DOHH2 (cell line): ENCODE measurements around the gene CATSPERE.

Experiments
- H3F3A ChIP-seq: fragments of 200-600 bp; sonication (generic), shearing (Covaris generic); 2 replicates; pipeline ENCODE4 v1.6.0; 2016; ENCODE audit warnings: antibody characterized with exemption, mild to moderate bottlenecking; ENCODE audit not compliant: control insufficient read depth, insufficient read depth
- H3K27ac ChIP-seq: fragments of 200-600 bp; sonication (generic); 2 replicates; pipeline ENCODE4 v1.5.1; 2014; ENCODE audit warnings: low read depth, mild to moderate bottlenecking, low read length, moderate library complexity
- H3K27me3 ChIP-seq: fragments of 200-600 bp; sonication (generic); 2 replicates; pipeline ENCODE4 v1.6.1; 2014; ENCODE audit warnings: mild to moderate bottlenecking, low read length, mixed read lengths; ENCODE audit not compliant: control insufficient read depth
- H3K36me3 ChIP-seq: fragments of 200-600 bp; sonication (generic); 2 replicates; pipeline ENCODE4 v1.6.1; 2014; ENCODE audit warnings: mild to moderate bottlenecking, low read length, moderate library complexity, mixed read lengths; ENCODE audit not compliant: control insufficient read depth
- H3K4me1 ChIP-seq: fragments of 200-600 bp; sonication (generic); 2 replicates; pipeline ENCODE4 v1.6.1; 2014; ENCODE audit warnings: mild to moderate bottlenecking, low read length, mixed read lengths; ENCODE audit not compliant: control insufficient read depth
- H3K4me2 ChIP-seq: fragments of 200-600 bp; sonication (generic); 2 replicates; pipeline ENCODE4 v1.6.0; 2014; ENCODE audit warnings: mild to moderate bottlenecking, low read length, moderate library complexity
- H3K4me3 ChIP-seq: fragments of 200-600 bp; sonication (generic); 2 replicates; pipeline ENCODE4 v1.5.1; 2014; ENCODE audit warnings: mild to moderate bottlenecking, low read length, mixed read lengths
- H3K79me2 ChIP-seq: fragments of 200-600 bp; sonication (generic); 2 replicates; pipeline ENCODE4 v1.6.1; 2014; ENCODE audit warnings: mild to moderate bottlenecking, low read length, mixed read lengths; ENCODE audit not compliant: control insufficient read depth
- H3K9me2 ChIP-seq: fragments of 200-600 bp; sonication (generic); replicated peaks from 2 replicates; pipeline ENCODE4 v1.6.1; 2014; ENCODE audit warnings: mild to moderate bottlenecking, low read length, mixed read lengths; ENCODE audit not compliant: control insufficient read depth
- H3K9me3 ChIP-seq: fragments of 200-600 bp; sonication (generic); 2 replicates; pipeline ENCODE4 v1.6.1; 2014; ENCODE audit warnings: antibody characterized with exemption, low read length, mixed read lengths; ENCODE audit not compliant: control insufficient read depth, insufficient read depth
- H4K20me1 ChIP-seq: fragments of 200-600 bp; sonication (generic); 2 replicates; pipeline ENCODE4 v1.6.0; 2014; ENCODE audit warnings: low read depth, mild to moderate bottlenecking, antibody characterized with exemption, low read length, moderate library complexity; ENCODE audit not compliant: control insufficient read depth, insufficient read depth
- EZH2phosphoT487 ChIP-seq: fragments of 200-600 bp; sonication (generic); IDR thresholded peaks from 2 replicates; pipeline ENCODE4 v1.6.1; 2017; ENCODE audit warnings: borderline replicate concordance, mild to moderate bottlenecking, antibody characterized with exemption, low read length, moderate library complexity, mixed read lengths
- TF ChIP-seq, protein P1 (sequence below): fragments of 200-600 bp; sonication (generic); IDR thresholded peaks from one replicate; pipeline ENCODE4 v1.5.1; 2014; ENCODE audit warnings: antibody characterized with exemption, mild to moderate bottlenecking, low read depth, low read length; ENCODE audit not compliant: poor library complexity, severe bottlenecking

CATSPERE gene

DNA sequence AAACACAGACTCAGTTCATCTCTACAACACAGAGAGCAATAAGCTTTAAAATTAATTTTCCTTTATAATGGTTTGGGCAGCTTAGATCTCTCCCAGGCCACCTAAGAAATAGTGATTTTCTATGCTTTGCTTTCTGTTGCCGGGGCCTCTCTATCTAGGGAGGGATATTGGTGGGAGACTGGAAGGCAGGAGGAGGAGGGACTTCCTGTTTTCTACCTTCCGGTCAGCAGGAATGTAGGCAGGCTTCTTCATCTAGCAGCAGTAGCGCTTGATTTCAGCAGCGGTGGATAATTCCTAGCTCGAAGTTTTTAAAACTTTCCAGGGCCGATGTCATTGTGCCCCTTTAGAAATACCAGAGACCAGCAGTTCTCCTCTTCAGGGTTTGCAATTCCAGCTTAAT lies 186.7 kb downstream of the CATSPERE start:
- Histone ChIP-seq H3K4me2 (no peak overlapping the region), H3K9me3 (no peaks in the 10 kb centered on the region), H3K4me1 (peaks cover 10% of the 10 kb centered on the region), H3K4me3 (no peak overlapping the region), H3K27me3 (no peaks in the 10 kb centered on the region), H3K27ac (no peak overlapping the region), H3K9me2 (no peaks in the 10 kb centered on the region), H3K79me2 (no peaks in the 10 kb centered on the region), H4K20me1 (no peaks in the 10 kb centered on the region), H3K36me3 (no peaks in the 10 kb centered on the region), H3F3A (no peaks in the 10 kb centered on the region)
- no peak for TF ChIP-seq EZH2phosphoT487
- TF ChIP-seq, protein P1, sequence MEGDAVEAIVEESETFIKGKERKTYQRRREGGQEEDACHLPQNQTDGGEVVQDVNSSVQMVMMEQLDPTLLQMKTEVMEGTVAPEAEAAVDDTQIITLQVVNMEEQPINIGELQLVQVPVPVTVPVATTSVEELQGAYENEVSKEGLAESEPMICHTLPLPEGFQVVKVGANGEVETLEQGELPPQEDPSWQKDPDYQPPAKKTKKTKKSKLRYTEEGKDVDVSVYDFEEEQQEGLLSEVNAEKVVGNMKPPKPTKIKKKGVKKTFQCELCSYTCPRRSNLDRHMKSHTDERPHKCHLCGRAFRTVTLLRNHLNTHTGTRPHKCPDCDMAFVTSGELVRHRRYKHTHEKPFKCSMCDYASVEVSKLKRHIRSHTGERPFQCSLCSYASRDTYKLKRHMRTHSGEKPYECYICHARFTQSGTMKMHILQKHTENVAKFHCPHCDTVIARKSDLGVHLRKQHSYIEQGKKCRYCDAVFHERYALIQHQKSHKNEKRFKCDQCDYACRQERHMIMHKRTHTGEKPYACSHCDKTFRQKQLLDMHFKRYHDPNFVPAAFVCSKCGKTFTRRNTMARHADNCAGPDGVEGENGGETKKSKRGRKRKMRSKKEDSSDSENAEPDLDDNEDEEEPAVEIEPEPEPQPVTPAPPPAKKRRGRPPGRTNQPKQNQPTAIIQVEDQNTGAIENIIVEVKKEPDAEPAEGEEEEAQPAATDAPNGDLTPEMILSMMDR = no peak

DNA sequence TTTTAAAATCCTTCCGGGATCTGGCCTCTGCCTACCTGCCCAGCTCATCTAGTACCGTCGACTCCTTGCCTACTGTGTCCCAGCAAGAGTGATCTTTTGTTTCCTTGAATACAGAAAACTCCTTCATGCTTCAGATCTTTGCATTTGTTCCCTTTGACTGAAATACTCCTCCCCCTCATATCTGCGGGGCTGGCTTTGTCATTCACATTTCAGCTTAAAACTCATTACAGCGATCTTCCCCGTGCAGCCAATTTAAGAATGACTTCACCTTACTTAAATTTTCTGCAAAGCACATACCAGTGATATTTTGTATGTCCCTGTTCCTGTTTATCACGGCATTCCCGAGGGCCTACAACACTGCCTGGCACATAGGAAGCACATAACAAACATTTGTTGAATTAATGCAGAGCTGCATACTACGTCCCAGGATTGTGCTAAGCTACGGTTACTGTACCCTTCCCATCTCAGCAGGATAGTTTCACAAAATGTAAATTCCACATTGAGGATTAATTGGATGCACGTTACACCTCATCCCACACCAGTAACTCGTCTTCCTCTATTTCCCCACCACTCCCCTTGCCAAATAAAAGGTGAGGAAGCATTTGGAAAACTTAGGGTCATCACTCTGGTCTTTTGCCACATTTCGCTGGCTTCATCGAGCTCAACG lies 191.0 kb downstream of the CATSPERE start:
- H3K9me3 ChIP-seq = no peaks in the 10 kb centered on the region
- TF ChIP-seq, protein P1 = no peak
- TF ChIP-seq EZH2phosphoT487 = no peak
- H3K4me3 ChIP-seq = peak overlapping the region; percentile 82
- H3K27me3 ChIP-seq = no peaks in the 10 kb centered on the region
- peaks cover 34% of the 10 kb centered on the region for H3K4me1 ChIP-seq
- peaks cover 8% of the 10 kb centered on the region; the same call in 1 of the 2 replicates for H4K20me1 ChIP-seq
- peak overlapping the region; percentile 17; the same call in 1 of the 2 replicates for H3K27ac ChIP-seq
- no peaks in the 10 kb centered on the region for H3F3A ChIP-seq
- no peaks in the 10 kb centered on the region for H3K9me2 ChIP-seq
- peaks cover 37% of the 10 kb centered on the region for H3K36me3 ChIP-seq
- H3K79me2 ChIP-seq = peaks cover 41% of the 10 kb centered on the region
- H3K4me2 ChIP-seq = peak overlapping the region; percentile 79

DNA sequence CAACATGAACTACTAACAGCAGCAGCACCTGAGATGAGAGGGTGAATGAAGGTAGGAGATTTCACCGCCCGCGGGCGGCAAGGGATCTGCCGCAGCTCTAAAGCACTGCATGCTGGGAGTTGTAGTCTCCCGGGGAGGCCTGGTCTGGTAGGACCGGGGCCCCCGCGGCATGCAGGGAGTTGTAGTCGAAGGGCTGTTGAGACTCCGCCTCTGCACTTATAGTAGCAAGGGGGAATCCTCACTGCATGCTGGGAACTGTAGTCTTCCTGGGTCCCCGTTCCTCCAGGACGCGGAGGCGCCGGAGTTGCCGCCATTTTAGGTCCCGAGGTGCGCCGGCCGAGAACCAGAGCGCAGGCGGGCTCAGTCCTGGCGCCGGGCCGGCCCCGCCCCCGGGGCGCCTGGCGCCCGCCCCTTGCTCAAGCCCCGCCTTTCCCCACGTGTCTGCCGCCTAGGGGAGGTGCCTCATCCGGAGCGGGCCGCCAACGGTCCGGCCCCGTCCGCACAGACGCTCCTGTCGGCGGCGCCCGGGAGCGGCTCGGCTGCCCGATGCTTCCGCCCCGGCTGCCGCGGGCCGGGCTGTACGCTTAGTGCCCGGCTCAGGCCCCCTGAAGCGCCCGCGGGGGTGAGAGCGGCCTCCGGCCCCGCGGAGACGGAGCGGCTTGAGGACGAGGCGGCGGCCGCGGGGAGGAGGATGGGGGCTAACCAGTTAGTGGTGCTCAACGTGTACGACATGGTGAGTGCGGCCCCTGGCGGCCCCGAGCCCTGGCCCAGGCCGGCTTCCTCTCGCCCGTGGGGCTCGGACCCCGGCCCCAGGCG lies 191.8 kb downstream of the CATSPERE start, which contains the start of gene DESI2:
TSS of gene DESI2 (plus strand) at position 504 of the 816 bp plus-strand sequence. CDS start at position 692, 188 bp downstream.
- H3K9me3 ChIP-seq = no peaks in the 10 kb centered on the region
- H3F3A ChIP-seq = no peaks in the 10 kb centered on the region
- H3K27me3 ChIP-seq = no peaks in the 10 kb centered on the region
- H3K79me2 ChIP-seq = peaks cover 48% of the 10 kb centered on the region
- H3K9me2 ChIP-seq = no peaks in the 10 kb centered on the region
- TF ChIP-seq, protein P1 = peak; percentile 53
- no peak for TF ChIP-seq EZH2phosphoT487
- peak within 1 kb of the TSS; percentile 78 for H3K27ac ChIP-seq
- H4K20me1 ChIP-seq = peaks cover 8% of the 10 kb centered on the region; the same call in 1 of the 2 replicates
- peak within 1 kb of the TSS; percentile 82 for H3K4me3 ChIP-seq
- peak within 1 kb of the TSS; percentile 91 for H3K4me2 ChIP-seq
- H3K36me3 ChIP-seq = peaks cover 44% of the 10 kb centered on the region
- H3K4me1 ChIP-seq = peaks cover 42% of the 10 kb centered on the region
